Colonic mucosa (tissue), 4 donors: ENCODE results near the gene GALNT10. TPM values are rescaled to one million over a fixed set of nuclear protein-coding genes. Genes with fewer than 3 reads are reported as not detected.

Experiments used
- DNase-seq: peaks from one replicate; pipeline ENCODE4 v3.0.0-alpha.2; 2020
- H3K27ac ChIP-seq: fragments of 200-600 bp; one replicate; pipeline ENCODE4 v1.8.0; 2021
- H3K27me3 ChIP-seq: fragments of 200-600 bp; one replicate; pipeline ENCODE4 v1.8.0; 2021
- H3K36me3 ChIP-seq: fragments of 200-600 bp; one replicate; pipeline ENCODE4 v1.8.0; 2021
- H3K4me1 ChIP-seq: fragments of 200-600 bp; one replicate; pipeline ENCODE4 v1.8.0; 2021; ENCODE audit warnings: mild to moderate bottlenecking
- H3K4me3 ChIP-seq: fragments of 200-600 bp; one replicate; pipeline ENCODE4 v1.8.0; 2021
- H3K9ac ChIP-seq, 2 donors: one replicate each; pipeline ENCODE4 v1.7.0; 2013; ENCODE audit warnings: control low read depth in 2 of 2, low read depth in 2 of 2, low read length in 2 of 2
- H3K9me3 ChIP-seq: fragments of 200-600 bp; one replicate; pipeline ENCODE4 v1.8.0; 2021
- intact Hi-C: fragments of 100-400 bp; cut with DNase I; formaldehyde crosslinking; loops from one replicate; pipeline ENCODE4 v1.14.1; 2022
- total RNA-seq, 2 donors: library from RNA; stranded (reverse); fragmentation: NEBNext Ultra II Directional in 1 of 2; extraction: Animal tissue kit (Norgen Biotek cat#: 25700) in 1 of 2; gene quantifications; one replicate each; pipeline ENCODE4 v1.2.1, GENCODE V29; 2021
- TF ChIP-seq, protein P1 (sequence below): fragments of 200-600 bp; IDR thresholded peaks from one replicate; pipeline ENCODE4 v1.8.0; 2022; ENCODE audit warnings: antibody characterized with exemption, mild to moderate bottlenecking
- donor health status: healthy.
- donor health status: DM: no; HTN: no; CAD: no.
- donor health status: DM: no; HTN: no; CAD: no.

The GALNT10 gene
- total RNA-seq, 2 donors from 2014 or later, result 40.0 to 46.7 TPM

DNA sequence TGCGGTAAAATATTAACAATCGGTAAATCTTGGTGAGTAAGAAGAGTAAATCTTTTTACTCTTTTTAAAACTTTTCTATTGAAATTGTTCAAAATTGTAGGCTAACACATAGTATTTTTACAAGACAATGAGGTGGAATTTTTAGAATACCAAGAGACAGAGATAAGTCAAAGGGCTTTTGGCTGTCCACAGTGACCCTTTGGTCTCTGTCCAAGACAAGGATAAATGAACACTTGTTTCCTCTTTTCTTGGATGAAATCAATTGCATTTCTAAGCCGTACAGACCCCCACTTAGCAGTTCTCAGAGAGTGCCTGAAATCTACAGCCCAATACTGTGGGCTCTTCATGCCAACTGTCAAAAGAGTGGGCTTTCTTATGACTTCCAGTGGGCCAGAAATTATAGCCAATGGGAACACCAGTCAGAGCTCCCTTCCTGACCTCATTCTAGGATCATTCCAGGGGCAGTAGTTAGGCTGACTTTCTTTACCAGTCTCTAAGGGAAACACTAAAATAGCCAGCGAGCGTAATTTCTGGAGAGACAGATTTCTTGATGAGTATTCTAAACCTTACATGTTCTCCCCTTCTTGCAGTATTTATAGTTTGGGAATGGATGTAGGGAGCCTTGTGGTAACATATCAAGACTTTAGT, 74.1 kb downstream of the GALNT10 start:
- Histone ChIP-seq H3K4me1 (no peaks in the 10 kb centered on the region), H3K27ac (no peak overlapping the region), H3K27me3 (no peaks in the 10 kb centered on the region), H3K4me3 (no peak overlapping the region), H3K36me3 (no peaks in the 10 kb centered on the region), H3K9ac (no peak overlapping the region), H3K9me3 (no peaks in the 10 kb centered on the region)
- intact Hi-C loops, result no loop called here
- TF ChIP-seq, protein P1, sequence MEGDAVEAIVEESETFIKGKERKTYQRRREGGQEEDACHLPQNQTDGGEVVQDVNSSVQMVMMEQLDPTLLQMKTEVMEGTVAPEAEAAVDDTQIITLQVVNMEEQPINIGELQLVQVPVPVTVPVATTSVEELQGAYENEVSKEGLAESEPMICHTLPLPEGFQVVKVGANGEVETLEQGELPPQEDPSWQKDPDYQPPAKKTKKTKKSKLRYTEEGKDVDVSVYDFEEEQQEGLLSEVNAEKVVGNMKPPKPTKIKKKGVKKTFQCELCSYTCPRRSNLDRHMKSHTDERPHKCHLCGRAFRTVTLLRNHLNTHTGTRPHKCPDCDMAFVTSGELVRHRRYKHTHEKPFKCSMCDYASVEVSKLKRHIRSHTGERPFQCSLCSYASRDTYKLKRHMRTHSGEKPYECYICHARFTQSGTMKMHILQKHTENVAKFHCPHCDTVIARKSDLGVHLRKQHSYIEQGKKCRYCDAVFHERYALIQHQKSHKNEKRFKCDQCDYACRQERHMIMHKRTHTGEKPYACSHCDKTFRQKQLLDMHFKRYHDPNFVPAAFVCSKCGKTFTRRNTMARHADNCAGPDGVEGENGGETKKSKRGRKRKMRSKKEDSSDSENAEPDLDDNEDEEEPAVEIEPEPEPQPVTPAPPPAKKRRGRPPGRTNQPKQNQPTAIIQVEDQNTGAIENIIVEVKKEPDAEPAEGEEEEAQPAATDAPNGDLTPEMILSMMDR, result no peak
- no peak for DNase-seq

DNA sequence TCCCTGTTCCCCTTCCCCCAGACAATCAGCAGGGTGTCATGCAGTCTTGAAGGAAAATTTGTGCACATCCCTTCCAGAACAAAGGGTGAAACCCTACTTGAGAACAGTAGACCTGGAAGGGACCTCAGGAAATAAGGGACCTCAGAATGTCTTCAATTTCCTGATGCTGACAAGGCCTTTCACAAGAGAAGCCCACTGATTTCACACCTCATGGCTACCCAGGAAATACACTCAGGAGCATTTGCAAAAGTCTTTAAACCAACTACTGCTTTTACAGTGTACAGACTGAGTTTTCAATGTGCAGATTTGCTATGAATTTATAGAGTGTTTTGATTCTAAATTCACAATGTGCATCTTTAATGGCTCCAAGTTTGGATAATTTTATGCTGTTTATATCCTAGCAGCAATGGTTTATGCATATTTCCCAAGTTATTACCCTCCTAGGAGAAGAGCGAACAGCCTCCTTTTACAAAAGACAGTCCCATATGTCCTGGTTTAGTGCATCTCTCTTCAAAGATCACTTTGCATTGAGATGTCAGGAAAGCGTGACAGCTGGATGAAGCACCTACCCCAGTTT, 74.8 kb downstream of the GALNT10 start:
- DNase-seq, result no peak
- Histone ChIP-seq H3K4me3 (no peak overlapping the region), H3K9me3 (no peaks in the 10 kb centered on the region), H3K27me3 (no peaks in the 10 kb centered on the region), H3K27ac (no peak overlapping the region), H3K4me1 (no peaks in the 10 kb centered on the region), H3K9ac (no peak overlapping the region), H3K36me3 (no peaks in the 10 kb centered on the region)
- TF ChIP-seq, protein P1, result no peak
- intact Hi-C loops, result no loop called here

DNA sequence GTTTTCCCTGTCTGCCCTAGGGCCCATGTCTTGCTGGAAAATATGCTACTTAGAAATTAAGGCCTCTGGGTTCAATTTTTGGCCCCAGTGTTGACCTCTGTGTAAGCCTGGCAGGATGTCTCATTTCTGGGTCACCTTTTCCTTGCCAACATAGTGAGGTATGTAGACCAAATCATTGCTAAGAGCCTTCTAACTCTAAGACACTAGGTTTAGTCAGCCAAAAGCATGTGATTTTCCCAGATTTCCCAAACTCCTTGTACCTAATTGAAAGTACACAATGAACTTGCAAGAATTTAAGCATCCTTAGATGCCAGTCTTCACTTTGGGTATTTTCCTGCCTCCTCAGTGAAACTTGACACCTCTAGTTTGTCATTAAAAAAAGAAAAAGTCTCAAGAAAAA, 77.0 kb downstream of the GALNT10 start:
- intact Hi-C loops, result no loop called here
- H3K27me3 ChIP-seq, result no peaks in the 10 kb centered on the region
- H3K27ac ChIP-seq, result no peak overlapping the region
- H3K4me3 ChIP-seq, result no peak overlapping the region
- no peaks in the 10 kb centered on the region for H3K9me3 ChIP-seq
- TF ChIP-seq, protein P1, result no peak
- H3K9ac ChIP-seq, result no peak overlapping the region
- H3K4me1 ChIP-seq, result peaks cover 2% of the 10 kb centered on the region
- no peak for DNase-seq
- no peaks in the 10 kb centered on the region for H3K36me3 ChIP-seq

DNA sequence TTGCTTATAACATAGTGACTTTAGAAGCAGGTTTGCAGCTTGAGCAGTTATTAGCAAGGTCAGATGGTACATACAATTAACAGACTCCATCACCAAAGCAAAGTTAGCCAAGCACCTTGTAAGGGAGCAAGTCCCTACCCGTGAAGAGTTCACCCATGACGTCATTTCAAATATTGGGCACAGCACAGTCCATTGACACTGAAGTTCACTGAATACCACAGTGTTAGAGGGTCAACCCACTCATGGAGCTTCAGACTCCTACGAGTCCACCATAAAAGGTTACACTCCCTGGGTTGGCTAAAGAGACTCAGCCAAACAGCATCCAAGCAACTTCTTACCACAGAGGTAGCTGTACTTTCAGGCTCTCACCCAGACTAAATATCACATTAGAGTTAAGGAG, 77.5 kb downstream of the GALNT10 start:
- H3K27ac ChIP-seq, result no peak overlapping the region

DNA sequence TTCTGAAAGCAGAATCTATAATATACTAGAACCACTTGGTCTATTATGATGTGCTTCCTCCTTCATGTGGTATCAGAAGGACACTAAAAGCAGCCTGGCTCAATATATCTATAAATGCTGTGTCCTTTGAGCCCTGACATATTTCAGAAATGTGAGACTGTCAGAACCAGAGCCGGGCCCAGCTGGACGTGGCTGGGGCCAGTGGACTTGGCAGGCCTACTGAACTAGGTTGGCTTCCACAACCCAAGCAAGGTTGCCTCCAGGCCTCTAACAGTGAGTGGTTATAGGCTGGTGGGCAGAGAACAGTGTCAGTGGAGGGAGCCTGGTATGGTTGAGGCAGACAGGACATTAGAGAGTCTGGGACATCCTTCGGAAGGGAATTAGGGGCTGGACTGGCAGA, 78.9 kb downstream of the GALNT10 start:
- H3K9ac ChIP-seq, result no peak overlapping the region
- no peaks in the 10 kb centered on the region for H3K36me3 ChIP-seq
- H3K4me1 ChIP-seq, result peaks cover 6% of the 10 kb centered on the region
- intact Hi-C loops, result no loop called here
- TF ChIP-seq, protein P1, result no peak
- no peaks in the 10 kb centered on the region for H3K9me3 ChIP-seq
- no peak overlapping the region for H3K4me3 ChIP-seq
- DNase-seq, result no peak
- H3K27ac ChIP-seq, result no peak overlapping the region
- no peaks in the 10 kb centered on the region for H3K27me3 ChIP-seq

More for the DNA sequence above, 77.5 kb downstream of the GALNT10 start:
- Histone ChIP-seq H3K4me1 (peaks cover 6% of the 10 kb centered on the region), H3K4me3 (no peak overlapping the region), H3K9ac (no peak overlapping the region), H3K36me3 (no peaks in the 10 kb centered on the region), H3K27me3 (no peaks in the 10 kb centered on the region), H3K9me3 (no peaks in the 10 kb centered on the region)
- TF ChIP-seq, protein P1, result no peak
- intact Hi-C loops, result no loop called here
- no peak for DNase-seq
